ENCODE measurements around the gene INHBA.

The INHBA gene

GRCh38 chr7:41742401-41743020 is 39.6 kb upstream of the INHBA start:
- H3K4me1 ChIP-seq (ENCODE audit: control insufficient read depth, low read length) = no peaks in the 10 kb centered on the region
- peaks cover 3% of the 10 kb centered on the region; the same call in 1 of the 2 replicates for H3K9me3 ChIP-seq (ENCODE audit: control insufficient read depth, insufficient read depth, low read length)
- no peak overlapping the region for H3K4me2 ChIP-seq (ENCODE audit: low read length)
- H3K27ac ChIP-seq (ENCODE audit: low read depth, low read length) = no peak overlapping the region
- H3F3A ChIP-seq (ENCODE audit: control insufficient read depth, insufficient read depth) = no peaks in the 10 kb centered on the region
- no peak overlapping the region for H3K4me3 ChIP-seq (ENCODE audit: low read length)
- H3K79me2 ChIP-seq (ENCODE audit: control insufficient read depth, low read length) = no peaks in the 10 kb centered on the region
- H3K9me2 ChIP-seq (replicated peaks; ENCODE audit: control insufficient read depth, low read length) = no peaks in the 10 kb centered on the region
- no peaks in the 10 kb centered on the region for H3K36me3 ChIP-seq (ENCODE audit: control insufficient read depth, low read length)
- no peaks in the 10 kb centered on the region for H4K20me1 ChIP-seq (ENCODE audit: control insufficient read depth, insufficient read depth, low read depth, low read length)
- H3K27me3 ChIP-seq (ENCODE audit: control insufficient read depth, low read length) = no peaks in the 10 kb centered on the region
- TF ChIP-seq EZH2phosphoT487 (IDR thresholded peaks at IDR 0.05; ENCODE audit: borderline replicate concordance, low read length) (no peak), CTCF (IDR thresholded peaks at IDR 0.05; ENCODE audit: low read depth, low read length, poor library complexity, severe bottlenecking) (no peak)

GRCh38 chr7:41738806-41739205 is 35.9 kb upstream of the INHBA start:
- no peaks in the 10 kb centered on the region for H3K79me2 ChIP-seq (ENCODE audit: control insufficient read depth, low read length)
- H3K4me1 ChIP-seq (ENCODE audit: control insufficient read depth, low read length) = no peaks in the 10 kb centered on the region
- H4K20me1 ChIP-seq (ENCODE audit: control insufficient read depth, insufficient read depth, low read depth, low read length) = no peaks in the 10 kb centered on the region
- no peak overlapping the region for H3K4me3 ChIP-seq (ENCODE audit: low read length)
- no peaks in the 10 kb centered on the region for H3F3A ChIP-seq (ENCODE audit: control insufficient read depth, insufficient read depth)
- peaks cover 3% of the 10 kb centered on the region; the same call in 1 of the 2 replicates for H3K27me3 ChIP-seq (ENCODE audit: control insufficient read depth, low read length)
- H3K9me2 ChIP-seq (replicated peaks; ENCODE audit: control insufficient read depth, low read length) = no peaks in the 10 kb centered on the region
- H3K36me3 ChIP-seq (ENCODE audit: control insufficient read depth, low read length) = no peaks in the 10 kb centered on the region
- no peak overlapping the region for H3K4me2 ChIP-seq (ENCODE audit: low read length)
- H3K9me3 ChIP-seq (ENCODE audit: control insufficient read depth, insufficient read depth, low read length) = peaks cover 3% of the 10 kb centered on the region; the same call in 1 of the 2 replicates
- TF ChIP-seq CTCF (IDR thresholded peaks at IDR 0.05; ENCODE audit: low read depth, low read length, poor library complexity, severe bottlenecking) = no peak
- TF ChIP-seq EZH2phosphoT487 (IDR thresholded peaks at IDR 0.05; ENCODE audit: borderline replicate concordance, low read length) = no peak
- no peak overlapping the region for H3K27ac ChIP-seq (ENCODE audit: low read depth, low read length)

GRCh38 chr7:41738336-41738735 is 35.4 kb upstream of the INHBA start:
- TF ChIP-seq EZH2phosphoT487 (IDR thresholded peaks at IDR 0.05; ENCODE audit: borderline replicate concordance, low read length) (no peak), CTCF (IDR thresholded peaks at IDR 0.05; ENCODE audit: low read depth, low read length, poor library complexity, severe bottlenecking) (no peak)
- Histone ChIP-seq H3F3A (ENCODE audit: control insufficient read depth, insufficient read depth) (no peaks in the 10 kb centered on the region), H4K20me1 (ENCODE audit: control insufficient read depth, insufficient read depth, low read depth, low read length) (no peaks in the 10 kb centered on the region), H3K79me2 (ENCODE audit: control insufficient read depth, low read length) (no peaks in the 10 kb centered on the region), H3K9me2 (replicated peaks; ENCODE audit: control insufficient read depth, low read length) (no peaks in the 10 kb centered on the region), H3K9me3 (ENCODE audit: control insufficient read depth, insufficient read depth, low read length) (peaks cover 3% of the 10 kb centered on the region; the same call in 1 of the 2 replicates), H3K27ac (ENCODE audit: low read depth, low read length) (no peak overlapping the region), H3K4me1 (ENCODE audit: control insufficient read depth, low read length) (no peaks in the 10 kb centered on the region), H3K36me3 (ENCODE audit: control insufficient read depth, low read length) (no peaks in the 10 kb centered on the region), H3K4me3 (ENCODE audit: low read length) (no peak overlapping the region), H3K4me2 (ENCODE audit: low read length) (no peak overlapping the region), H3K27me3 (ENCODE audit: control insufficient read depth, low read length) (peaks cover 5% of the 10 kb centered on the region; the same call in 1 of the 2 replicates)
